Duodenal mucosa (tissue), 2 donors: Measurements from ENCODE around the gene LSM5.
"Not testable (repeated sequence)": the region's sequence is repeated elsewhere in the genome, so short reads cannot be mapped to it uniquely, and the experiment has no call there.

Source experiments
- H3K27ac ChIP-seq: one replicate; pipeline ENCODE4 v1.7.0; 2013; ENCODE audit warnings: low read depth, low read length
- H3K27me3 ChIP-seq, 2 donors: one replicate each; pipeline ENCODE4 v1.7.0; 2013; ENCODE audit warnings: low read length in 2 of 2, control low read depth in 1 of 2; ENCODE audit not compliant: insufficient read depth in 2 of 2, control insufficient read depth in 1 of 2
- H3K36me3 ChIP-seq, 2 donors: one replicate each; pipeline ENCODE4 v1.7.0; 2013; ENCODE audit warnings: low read length in 2 of 2, control low read depth in 1 of 2; ENCODE audit not compliant: insufficient read depth in 2 of 2, control insufficient read depth in 1 of 2
- H3K4me1 ChIP-seq, 2 donors: one replicate each; pipeline ENCODE4 v1.7.0; 2013; ENCODE audit warnings: low read length in 2 of 2, control low read depth in 1 of 2; ENCODE audit not compliant: insufficient read depth in 2 of 2, control insufficient read depth in 1 of 2
- H3K4me3 ChIP-seq, 2 donors: one replicate each; pipeline ENCODE4 v1.7.0; 2013; ENCODE audit warnings: low read length in 2 of 2, low read depth in 1 of 2
- H3K9ac ChIP-seq, 2 donors: one replicate each; pipeline ENCODE4 v1.7.0; 2013; ENCODE audit warnings: low read length in 2 of 2, low read depth in 1 of 2
- H3K9me3 ChIP-seq, 2 donors: one replicate each; pipeline ENCODE4 v1.7.0; 2013; ENCODE audit warnings: low read length in 2 of 2, control low read depth in 1 of 2; ENCODE audit not compliant: control insufficient read depth in 1 of 2

LSM5 gene

GRCh38 chr7:32506266-32507054 lies 16.3 kb upstream of the LSM5 start:
- H3K4me3 ChIP-seq, result no peak overlapping the region
- H3K9ac ChIP-seq, result no peak overlapping the region
- peaks cover 3 to 12% of the 10 kb centered on the region in 2 donors for H3K4me1 ChIP-seq
- H3K27ac ChIP-seq, result no peak overlapping the region
- no peaks in the 10 kb centered on the region for H3K27me3 ChIP-seq
- H3K36me3 ChIP-seq, result no peaks in the 10 kb centered on the region
- no peaks in the 10 kb centered on the region for H3K9me3 ChIP-seq

GRCh38 chr7:32502728-32503127 lies 12.5 kb upstream of the LSM5 start:
- no peak overlapping the region for H3K4me3 ChIP-seq
- no peaks in the 10 kb centered on the region for H3K9me3 ChIP-seq
- peaks cover 11 to 19% of the 10 kb centered on the region in 2 donors for H3K4me1 ChIP-seq
- H3K36me3 ChIP-seq, result no peaks in the 10 kb centered on the region
- H3K9ac ChIP-seq, result no peak overlapping the region
- H3K27ac ChIP-seq, result no peak overlapping the region
- H3K27me3 ChIP-seq, result no peaks in the 10 kb centered on the region

DNA sequence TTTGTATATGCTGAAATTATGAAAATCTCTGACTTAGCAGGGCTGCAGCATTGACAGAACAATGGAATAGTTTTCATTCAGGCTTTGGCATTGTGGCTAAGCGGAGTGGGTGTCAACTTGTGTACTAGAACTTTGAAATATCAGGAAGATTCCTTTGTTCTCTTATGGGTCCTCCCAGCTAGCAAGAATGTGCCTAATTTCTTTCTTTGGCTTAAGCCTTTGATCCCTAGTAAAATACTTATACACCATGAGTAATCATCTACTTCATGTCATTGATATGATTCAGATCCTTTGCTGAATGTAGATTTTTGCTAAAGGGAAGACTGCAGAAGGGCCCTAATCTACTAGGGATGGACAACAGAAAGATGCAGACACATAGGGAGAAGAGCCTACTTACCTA lies 11.3 kb upstream of the LSM5 start:
- Histone ChIP-seq H3K4me1 (peaks cover 17 to 25% of the 10 kb centered on the region in 2 donors), H3K4me3 (no peak overlapping the region), H3K9me3 (no peaks in the 10 kb centered on the region), H3K27ac (no peak overlapping the region), H3K9ac (no peak overlapping the region), H3K27me3 (no peaks in the 10 kb centered on the region), H3K36me3 (no peaks in the 10 kb centered on the region)

DNA sequence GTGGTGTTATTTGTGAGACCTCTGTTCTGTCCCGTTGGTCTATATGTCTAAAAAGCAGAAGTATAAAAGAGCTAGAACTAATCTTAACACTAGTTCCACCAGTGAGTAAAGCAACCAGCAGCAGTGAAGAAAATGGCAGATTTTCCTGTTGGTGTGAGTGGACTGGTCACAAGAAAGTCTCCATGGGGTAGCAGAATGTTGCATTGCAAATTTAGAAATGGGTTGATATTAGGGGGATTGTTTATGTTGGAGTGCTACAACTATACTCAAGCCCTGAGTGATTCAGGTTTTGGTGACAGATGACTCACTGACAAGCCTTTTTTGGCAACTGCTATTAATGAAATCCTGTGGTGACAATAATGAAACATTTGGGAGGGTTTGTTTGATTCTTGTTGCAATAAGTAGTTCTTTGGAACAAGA lies 10.8 kb upstream of the LSM5 start:
- H3K4me3 ChIP-seq, result no peak overlapping the region
- no peaks in the 10 kb centered on the region for H3K36me3 ChIP-seq
- no peak overlapping the region for H3K9ac ChIP-seq
- H3K27me3 ChIP-seq, result no peaks in the 10 kb centered on the region
- H3K4me1 ChIP-seq, result peaks cover 19 to 23% of the 10 kb centered on the region in 2 donors
- no peak overlapping the region for H3K27ac ChIP-seq
- no peaks in the 10 kb centered on the region for H3K9me3 ChIP-seq

DNA sequence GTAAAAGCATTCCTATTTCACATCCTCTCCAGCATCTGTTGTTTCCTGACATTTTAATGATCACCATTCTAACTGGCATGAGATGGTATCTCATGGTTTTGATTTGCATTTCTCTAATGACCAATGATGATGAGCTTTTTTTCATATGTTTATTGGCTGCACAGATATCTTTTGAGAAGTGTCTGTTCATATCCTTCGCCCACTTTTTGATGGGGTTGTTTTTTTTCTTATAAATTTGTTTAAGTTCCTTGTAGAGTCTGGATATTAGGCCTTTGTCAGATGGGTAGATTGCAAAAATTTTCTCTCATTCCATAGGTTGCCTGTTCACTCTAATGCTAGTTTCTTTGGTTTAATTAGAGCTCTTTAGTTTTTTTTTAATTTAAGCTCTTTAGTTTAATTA lies 10.0 kb upstream of the LSM5 start:
- peaks cover 19 to 23% of the 10 kb centered on the region in 2 donors for H3K4me1 ChIP-seq
- H3K9me3 ChIP-seq, H3K9ac ChIP-seq, H3K27me3 ChIP-seq, H3K4me3 ChIP-seq, H3K36me3 ChIP-seq, H3K27ac ChIP-seq: not testable (repeated sequence)

DNA sequence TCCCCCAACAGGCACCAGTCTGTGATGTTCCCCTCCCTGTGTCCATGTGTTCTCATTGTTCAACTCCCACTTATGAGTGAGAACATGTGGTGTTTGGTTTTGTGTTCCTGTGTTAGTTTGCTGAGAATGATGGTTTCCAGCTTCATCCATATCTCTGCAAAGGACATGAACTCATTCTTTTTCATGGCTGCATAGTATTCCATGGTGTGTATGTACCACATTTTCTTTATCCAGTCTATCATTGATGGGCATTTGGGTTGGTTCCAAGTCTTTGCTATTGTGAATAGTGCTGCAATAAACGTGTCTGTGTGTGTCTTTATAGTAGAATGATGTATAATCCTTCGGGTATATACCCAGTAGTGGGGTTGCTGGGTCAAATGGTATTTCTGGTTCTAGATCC lies 9.6 kb upstream of the LSM5 start:
- H3K27ac ChIP-seq, H3K4me3 ChIP-seq, H3K36me3 ChIP-seq, H3K9me3 ChIP-seq, H3K9ac ChIP-seq, H3K27me3 ChIP-seq: not testable (repeated sequence)
- H3K4me1 ChIP-seq, result peaks cover 19 to 23% of the 10 kb centered on the region in 2 donors

DNA sequence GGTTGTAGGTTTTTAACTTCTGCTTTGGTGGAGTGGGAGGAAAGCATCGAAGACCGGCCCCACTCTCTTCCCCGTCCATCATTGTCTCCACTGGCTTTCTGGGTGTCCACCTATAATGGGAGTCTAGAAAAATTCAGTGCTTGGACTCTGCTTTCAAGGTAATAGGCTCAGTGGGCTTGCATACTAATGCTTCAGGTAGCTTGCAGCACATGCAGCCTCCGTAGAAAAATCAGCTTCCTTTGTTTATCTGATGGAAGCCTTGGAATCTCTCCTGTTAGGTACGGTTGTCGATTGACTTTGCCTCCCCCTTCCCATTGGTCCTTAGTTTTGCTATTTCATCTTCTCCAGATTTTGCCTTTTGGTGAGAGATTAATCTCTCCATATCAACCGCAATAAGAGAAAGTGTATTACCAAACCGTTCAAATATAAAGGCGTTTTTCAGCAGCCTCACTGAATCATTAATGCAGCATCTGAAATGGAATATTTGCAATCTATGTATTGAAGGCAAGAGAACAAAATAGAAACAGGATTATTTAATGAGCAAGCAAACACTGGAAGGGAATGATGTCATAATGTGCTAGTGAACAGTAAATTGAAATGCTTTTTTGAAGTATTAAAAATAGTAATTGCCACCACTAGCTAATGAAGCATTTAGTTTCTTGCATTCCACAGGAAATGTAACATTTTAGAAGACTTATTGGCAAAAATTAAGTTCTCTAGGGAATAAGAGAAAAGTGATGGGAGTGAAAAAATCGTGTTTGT lies 6.1 kb upstream of the LSM5 start:
- Histone ChIP-seq H3K4me1 (peaks cover 12 to 20% of the 10 kb centered on the region in 2 donors), H3K27ac (peak overlapping the region; percentile 98), H3K9me3 (no peaks in the 10 kb centered on the region), H3K9ac (peak overlapping the region; percentile 94), H3K4me3 (peak overlapping the region; percentile 85 to 92), H3K27me3 (no peaks in the 10 kb centered on the region), H3K36me3 (no peaks in the 10 kb centered on the region)

GRCh38 chr7:32495298-32496051 lies 5.3 kb upstream of the LSM5 start, which contains the start of gene AVL9:
AVL9 (plus strand) TSS chr7:32495489; CDS start chr7:32495710, 221 bp downstream.
- H3K36me3 ChIP-seq, result no peaks in the 10 kb centered on the region
- H3K27ac ChIP-seq, result peak within 1 kb of the TSS; percentile 98
- H3K9ac ChIP-seq, result peak within 1 kb of the TSS; percentile 94
- no peaks in the 10 kb centered on the region for H3K9me3 ChIP-seq
- peaks cover 8 to 14% of the 10 kb centered on the region in 2 donors for H3K4me1 ChIP-seq
- H3K4me3 ChIP-seq, result peak within 1 kb of the TSS; percentile 85 to 92
- H3K27me3 ChIP-seq, result no peaks in the 10 kb centered on the region

- no peaks in the 10 kb centered on the region for H3K36me3 ChIP-seq
- peak overlapping the region; percentile 66 to 90 for H3K9ac ChIP-seq
- H3K9me3 ChIP-seq, result no peaks in the 10 kb centered on the region
- H3K27ac ChIP-seq, result peak overlapping the region; percentile 71
- no peaks in the 10 kb centered on the region for H3K27me3 ChIP-seq
- H3K4me3 ChIP-seq, result peak overlapping the region; percentile 81 to 83
- peaks cover 8 to 14% of the 10 kb centered on the region in 2 donors for H3K4me1 ChIP-seq
Measured at GRCh38 chr7:32494946-32495297, 4.7 kb upstream of the LSM5 start.

DNA sequence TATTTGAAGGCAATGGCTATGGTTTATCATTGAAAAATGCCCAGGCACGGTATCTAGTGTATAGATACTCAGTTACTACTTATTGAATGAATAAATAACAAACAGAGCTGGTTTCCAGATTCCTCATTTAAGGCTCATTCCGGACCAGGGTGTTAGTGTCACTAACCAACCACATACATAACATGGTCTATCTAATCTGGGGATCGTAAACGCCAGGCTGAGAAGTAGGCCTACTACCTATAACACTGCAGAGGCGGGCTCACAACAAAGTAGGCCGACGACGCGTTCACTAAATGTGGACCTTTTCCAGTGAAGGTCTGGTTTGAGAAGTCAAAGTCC lies 423 bp downstream of the LSM5 start:
- peak overlapping the region; percentile 78 to 92 for H3K9ac ChIP-seq

More for the DNA sequence above, 423 bp downstream of the LSM5 start:
- Histone ChIP-seq H3K4me3 (peak overlapping the region; percentile 96 to 99), H3K9me3 (no peaks in the 10 kb centered on the region), H3K27me3 (no peaks in the 10 kb centered on the region), H3K4me1 (peaks cover 12 to 13% of the 10 kb centered on the region in 2 donors), H3K27ac (peak overlapping the region; percentile 47), H3K36me3 (peaks cover 0 to 9% of the 10 kb centered on the region in 2 donors)
